Keratinocyte (primary cell): ENCODE measurements around the gene UBXN4. TPM values are rescaled to one million over a fixed set of nuclear protein-coding genes. Genes with fewer than 3 reads are reported as not detected.

ENCODE experiments used
- DNase-seq: peaks from one replicate; pipeline ENCODE4 v3.0.0-alpha.2; 2011; ENCODE audit warnings: low read depth, missing footprints, low spot score
- FAIRE-seq: peaks from 2 replicates; lab custom pipeline; 2011; peaks lifted over from hg19 to GRCh38; lab: Jason Lieb, UNC
- H2AFZ ChIP-seq: 2 replicates; pipeline ENCODE4 v1.6.0; 2012; ENCODE audit warnings: low read length, control low read depth, inconsistent platforms; ENCODE audit not compliant: control insufficient read depth
- H3K27ac ChIP-seq: 2 replicates; pipeline ENCODE4 v1.5.1; 2011; ENCODE audit warnings: low read length; ENCODE audit not compliant: control insufficient read depth, insufficient read depth
- H3K27me3 ChIP-seq: 3 replicates; pipeline ENCODE4 v1.6.0; 2011; ENCODE audit warnings: low read length; ENCODE audit not compliant: control insufficient read depth, insufficient read depth; ENCODE audit errors: extremely low read depth
- H3K36me3 ChIP-seq, 2 experiments: 2 replicates in 1 of 2; 3 replicates in 1 of 2; pipeline ENCODE4 v1.5.1; 2011; ENCODE audit warnings: low read length in 2 of 2, mild to moderate bottlenecking in 1 of 2; ENCODE audit not compliant: control insufficient read depth in 2 of 2, insufficient read depth in 2 of 2; ENCODE audit errors: extremely low read depth in 1 of 2
- H3K4me1 ChIP-seq: 3 replicates; pipeline ENCODE4 v1.5.1; 2011; ENCODE audit warnings: low read length; ENCODE audit not compliant: control insufficient read depth, insufficient read depth; ENCODE audit errors: extremely low read depth
- H3K4me2 ChIP-seq: 3 replicates; pipeline ENCODE4 v1.6.0; 2011; ENCODE audit warnings: low read depth, low read length; ENCODE audit not compliant: control insufficient read depth, insufficient read depth; ENCODE audit errors: extremely low read depth
- H3K4me3 ChIP-seq, 3 experiments: fragments of 200-600 bp in 1 of 3; sonication (generic) in 1 of 3; 2 replicates in 2 of 3; 3 replicates in 1 of 3; pipeline ENCODE4 v1.5.1; 2011 to 2016; ENCODE audit warnings: low read length in 3 of 3, mild to moderate bottlenecking in 3 of 3, control low read depth in 2 of 3, inconsistent platforms in 1 of 3, low read depth in 1 of 3, mixed read lengths in 1 of 3, mixed run types in 1 of 3, moderate library complexity in 1 of 3; ENCODE audit not compliant: control insufficient read depth in 2 of 3, insufficient read depth in 2 of 3; ENCODE audit errors: extremely low read depth in 1 of 3
- H3K79me2 ChIP-seq: 2 replicates; pipeline ENCODE4 v1.6.0; 2012; ENCODE audit warnings: low read length; ENCODE audit not compliant: control insufficient read depth, insufficient read depth
- H3K9ac ChIP-seq: 3 replicates; pipeline ENCODE4 v1.6.0; 2011; ENCODE audit warnings: low read length; ENCODE audit not compliant: control insufficient read depth, insufficient read depth; ENCODE audit errors: extremely low read depth
- H3K9me1 ChIP-seq: 3 replicates; pipeline ENCODE4 v1.6.0; 2011; ENCODE audit warnings: low read length; ENCODE audit not compliant: control insufficient read depth, insufficient read depth; ENCODE audit errors: extremely low read depth
- H3K9me3 ChIP-seq: 2 replicates; pipeline ENCODE4 v1.5.1; 2012; ENCODE audit warnings: low read depth, low read length; ENCODE audit not compliant: control insufficient read depth
- H4K20me1 ChIP-seq: 3 replicates; pipeline ENCODE4 v1.6.0; 2011; ENCODE audit warnings: low read length; ENCODE audit not compliant: control insufficient read depth, insufficient read depth; ENCODE audit errors: extremely low read depth
- EZH2 ChIP-seq: IDR thresholded peaks from one replicate; pipeline ENCODE4 v1.6.1; 2012; ENCODE audit warnings: inconsistent platforms, mild to moderate bottlenecking, low read length, moderate library complexity
- dilution Hi-C: fragments of 300-500 bp; cut with MboI; formaldehyde crosslinking; loops from one replicate; pipeline ENCODE4 v1.7.0; 2020; ENCODE audit warnings: low sequenced_read_pairs; ENCODE audit not compliant: extremely low pct_ligation_motif_present
- polyA plus RNA-seq, 5 experiments: library from polyadenylated mRNA; depleted of rRNA in 3 of 5; stranded (reverse) in 3 of 5; stranded (forward) in 1 of 5; unstranded in 1 of 5; fragments of >200 nt; gene quantifications; 1 replicate in 1 of 5; 2 replicates in 3 of 5; 3 replicates in 1 of 5; pipeline versions ENCODE4 v1.2.1 to v1.2.3, GENCODE V29; 2011 to 2012; ENCODE audit warnings: missing spikeins in 2 of 5, low read depth in 1 of 5, low replicate concordance in 1 of 5
- TF ChIP-seq, protein P1 (sequence below), 3 experiments: IDR thresholded peaks in 1 of 3; conservative IDR thresholded peaks in 1 of 3; optimal IDR thresholded peaks in 1 of 3; 2 replicates in 2 of 3; 3 replicates in 1 of 3; pipeline versions ENCODE3 to v1.5.1; 2011; ENCODE audit warnings: low read length in 3 of 3, mild to moderate bottlenecking in 3 of 3, moderate library complexity in 2 of 3, control low read depth in 1 of 3, inconsistent platforms in 1 of 3; ENCODE audit not compliant: insufficient read depth in 2 of 3; ENCODE audit errors: extremely low read depth in 1 of 3

The UBXN4 gene
- polyA plus RNA-seq, 1 donor (not counting 4 experiments of a cell fraction or from before 2014, with no cell fraction given): 92.2 TPM

DNA sequence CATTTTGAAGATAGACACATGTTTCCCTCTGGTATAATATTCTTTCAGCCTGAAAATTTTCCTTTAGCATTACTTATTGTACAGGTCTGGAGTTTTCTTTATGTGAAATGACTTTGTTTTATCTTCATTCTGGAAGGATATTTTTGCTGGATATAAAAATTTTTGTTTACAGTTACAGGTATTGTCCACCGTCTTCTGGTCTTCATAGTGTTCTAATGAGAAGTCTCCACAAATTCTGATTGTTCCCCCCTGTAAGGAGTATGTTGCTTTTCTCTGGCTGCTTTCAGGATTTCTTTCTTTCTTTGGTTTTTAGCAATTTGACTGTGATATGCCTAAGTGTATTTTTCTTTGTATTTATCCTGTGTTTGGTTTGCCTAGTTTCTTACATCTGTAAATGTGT lies 15.0 kb downstream of the UBXN4 start:
- Histone ChIP-seq H3K4me2 (no peak overlapping the region), H3K4me3 (no peak overlapping the region), H3K4me1 (no peaks in the 10 kb centered on the region), H2AFZ (no peak overlapping the region), H4K20me1 (no peaks in the 10 kb centered on the region), H3K9me3 (no peaks in the 10 kb centered on the region), H3K36me3 (peaks cover 14 to 28% of the 10 kb centered on the region in 2 experiments), H3K9ac (no peak overlapping the region), H3K79me2 (peaks cover 2% of the 10 kb centered on the region), H3K27me3 (no peaks in the 10 kb centered on the region), H3K9me1 (no peaks in the 10 kb centered on the region), H3K27ac (no peak overlapping the region)
- dilution Hi-C loops: no loop called here
- DNase-seq (no peak), FAIRE-seq (no peak)
- TF ChIP-seq EZH2: no peak
- TF ChIP-seq, protein P1, sequence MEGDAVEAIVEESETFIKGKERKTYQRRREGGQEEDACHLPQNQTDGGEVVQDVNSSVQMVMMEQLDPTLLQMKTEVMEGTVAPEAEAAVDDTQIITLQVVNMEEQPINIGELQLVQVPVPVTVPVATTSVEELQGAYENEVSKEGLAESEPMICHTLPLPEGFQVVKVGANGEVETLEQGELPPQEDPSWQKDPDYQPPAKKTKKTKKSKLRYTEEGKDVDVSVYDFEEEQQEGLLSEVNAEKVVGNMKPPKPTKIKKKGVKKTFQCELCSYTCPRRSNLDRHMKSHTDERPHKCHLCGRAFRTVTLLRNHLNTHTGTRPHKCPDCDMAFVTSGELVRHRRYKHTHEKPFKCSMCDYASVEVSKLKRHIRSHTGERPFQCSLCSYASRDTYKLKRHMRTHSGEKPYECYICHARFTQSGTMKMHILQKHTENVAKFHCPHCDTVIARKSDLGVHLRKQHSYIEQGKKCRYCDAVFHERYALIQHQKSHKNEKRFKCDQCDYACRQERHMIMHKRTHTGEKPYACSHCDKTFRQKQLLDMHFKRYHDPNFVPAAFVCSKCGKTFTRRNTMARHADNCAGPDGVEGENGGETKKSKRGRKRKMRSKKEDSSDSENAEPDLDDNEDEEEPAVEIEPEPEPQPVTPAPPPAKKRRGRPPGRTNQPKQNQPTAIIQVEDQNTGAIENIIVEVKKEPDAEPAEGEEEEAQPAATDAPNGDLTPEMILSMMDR (optimal IDR thresholded peaks at IDR 0.05 in 1 of 3, IDR thresholded peaks at IDR 0.05 in 1 of 3, conservative IDR thresholded peaks at IDR 0.05 in 1 of 3; ENCODE audit: extremely low read depth in 1 of 3, insufficient read depth in 2 of 3, low read length in 3 of 3): no peak

DNA sequence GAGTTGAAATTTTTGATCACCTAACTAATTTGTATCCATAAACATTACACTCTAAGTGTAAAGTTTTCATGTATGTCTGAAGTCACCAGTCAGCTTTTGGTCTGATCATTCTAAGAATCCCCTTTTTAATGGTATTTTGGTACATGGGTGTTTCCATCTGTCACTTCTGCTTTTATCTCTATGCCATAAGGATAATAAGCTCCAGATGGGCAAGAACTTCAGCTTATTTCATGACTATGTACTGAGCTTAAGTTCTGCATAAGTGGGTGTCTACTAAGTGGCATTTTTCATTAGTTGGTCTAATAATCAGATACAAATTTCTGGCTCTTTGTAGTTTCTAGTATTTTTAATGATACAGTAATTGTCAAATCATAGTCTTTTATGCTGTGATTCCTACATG lies 20.4 kb downstream of the UBXN4 start:
- Histone ChIP-seq H3K36me3 (peaks cover 13 to 24% of the 10 kb centered on the region in 2 experiments), H3K9me1 (no peaks in the 10 kb centered on the region), H3K79me2 (no peaks in the 10 kb centered on the region), H3K27me3 (no peaks in the 10 kb centered on the region), H3K27ac (no peak overlapping the region), H4K20me1 (no peaks in the 10 kb centered on the region), H3K9me3 (no peaks in the 10 kb centered on the region), H2AFZ (no peak overlapping the region), H3K4me1 (no peaks in the 10 kb centered on the region), H3K9ac (no peak overlapping the region), H3K4me2 (no peak overlapping the region), H3K4me3 (no peak overlapping the region)
- no peak for DNase-seq
- dilution Hi-C loops: no loop called here
- no peak for FAIRE-seq
- TF ChIP-seq EZH2: no peak
- TF ChIP-seq, protein P1 (optimal IDR thresholded peaks at IDR 0.05 in 1 of 3, IDR thresholded peaks at IDR 0.05 in 1 of 3, conservative IDR thresholded peaks at IDR 0.05 in 1 of 3; ENCODE audit: extremely low read depth in 1 of 3, insufficient read depth in 2 of 3, low read length in 3 of 3): no peak
